GM12878 (cell line): ENCODE results near the gene ATG9A. TPM values are rescaled to one million over a fixed set of nuclear protein-coding genes. Genes with fewer than 3 reads are reported as not detected.

Experiments used
- BCLAF1 ChIP-seq: fragments of 450-650 bp; IDR thresholded peaks from 2 replicates; pipeline ENCODE4 v1.6.1; 2017; ENCODE audit warnings: antibody characterized with exemption, mild to moderate bottlenecking, moderate library complexity
- CTCF ChIP-seq, 3 experiments: IDR thresholded peaks in 2 of 3; conservative IDR thresholded peaks in 1 of 3; 2 replicates each; pipeline ENCODE4 v1.5.1; 2011; ENCODE audit warnings: low read depth in 3 of 3, low read length in 3 of 3, mild to moderate bottlenecking in 3 of 3, control low read depth in 2 of 3, moderate library complexity in 2 of 3, inconsistent platforms in 1 of 3, mixed read lengths in 1 of 3; ENCODE audit not compliant: control insufficient read depth in 2 of 3, insufficient read depth in 1 of 3; ENCODE audit errors: extremely low read depth in 1 of 3
- ESRRA ChIP-seq: IDR thresholded peaks from 2 replicates; pipeline ENCODE4 v1.6.1; 2012; ENCODE audit warnings: mild to moderate bottlenecking, low read length, improper control_type of control experiment
- IRF4 ChIP-seq: IDR thresholded peaks from 2 replicates; pipeline ENCODE4 v1.6.1; 2011; ENCODE audit warnings: low read depth, low read length
- IRF5 ChIP-seq: fragments of 450-650 bp; IDR thresholded peaks from 2 replicates; pipeline ENCODE4 v1.6.1; 2017; ENCODE audit warnings: borderline replicate concordance
- MLLT1 ChIP-seq: fragments of 450-650 bp; IDR thresholded peaks from 2 replicates; pipeline ENCODE4 v1.6.1; 2016; ENCODE audit warnings: mild to moderate bottlenecking
- NR2F1 ChIP-seq: fragments of 450-650 bp; conservative IDR thresholded peaks from 2 replicates; pipeline ENCODE4 v1.6.1; 2017; ENCODE audit warnings: mild to moderate bottlenecking
- PAX5 ChIP-seq: IDR thresholded peaks from 2 replicates; pipeline ENCODE4 v1.6.1; 2011; ENCODE audit warnings: low read depth, low read length, borderline replicate concordance
- PKNOX1 ChIP-seq: fragments of 450-650 bp; IDR thresholded peaks from 2 replicates; pipeline ENCODE4 v1.6.1; 2016; ENCODE audit warnings: mild to moderate bottlenecking
- RAD51 ChIP-seq: fragments of 450-650 bp; IDR thresholded peaks from 2 replicates; pipeline ENCODE4 v1.6.1; 2016; ENCODE audit warnings: moderate library complexity, mild to moderate bottlenecking, inconsistent platforms
- RB1 ChIP-seq: fragments of 450-650 bp; formaldehyde crosslinking; IDR thresholded peaks from 2 replicates; pipeline ENCODE4 v1.6.1; 2017; ENCODE audit warnings: mild to moderate bottlenecking, borderline replicate concordance
- RBBP5 ChIP-seq: fragments of 200-600 bp; sonication (generic); conservative IDR thresholded peaks from 2 replicates; pipeline ENCODE4 v1.6.1; 2016
- SUZ12 ChIP-seq: fragments of 200-600 bp; sonication (generic); IDR thresholded peaks from one replicate; pipeline ENCODE4 v1.6.1; 2018; ENCODE audit warnings: antibody characterized with exemption, mild to moderate bottlenecking; ENCODE audit not compliant: unreplicated experiment
- WRNIP1 ChIP-seq: IDR thresholded peaks from 2 replicates; pipeline ENCODE4 v1.6.1; 2011; ENCODE audit warnings: low read depth, low read length, improper control_type of control experiment, borderline replicate concordance
- ZBTB11 ChIP-seq: fragments of 450-650 bp; formaldehyde crosslinking; IDR thresholded peaks from 2 replicates; pipeline ENCODE4 v1.5.0; 2022; ENCODE audit warnings: mild to moderate bottlenecking, missing genetic modification characterization
- ZNF274 ChIP-seq: IDR thresholded peaks from one replicate; pipeline ENCODE4 v1.8.0; 2011; ENCODE audit not compliant: insufficient read length, insufficient read depth
- ZNF622 ChIP-seq: fragments of 450-650 bp; IDR thresholded peaks from 2 replicates; pipeline ENCODE4 v1.6.1; 2017; ENCODE audit warnings: mild to moderate bottlenecking, inconsistent platforms
- polyA plus RNA-seq, 11 experiments: library from polyadenylated mRNA; depleted of rRNA in 4 of 11; unstranded in 6 of 11; stranded (reverse) in 5 of 11; fragments of >200 nt; fragmentation: Nextera tagmentation in 4 of 11; fragmentation: Illumina TruSeq in 1 of 11; extraction: Ambion mirVana in 4 of 11; extraction: Trizol in 1 of 11; gene quantifications; 1 replicate in 1 of 11; 2 replicates in 10 of 11; pipeline versions ENCODE4 v1.2.1 to v1.2.3, GENCODE V29; 2011 to 2016; ENCODE audit warnings: inconsistent platforms in 2 of 11, missing spikeins in 2 of 11, low read depth in 1 of 11
- total RNA-seq, 4 experiments: library from RNA; depleted of rRNA in 3 of 4; stranded (reverse); fragments of >200 nt in 3 of 4; fragmentation: Illumina TruSeq in 1 of 4; extraction: Trizol in 1 of 4; gene quantifications; 2 replicates each; pipeline versions ENCODE4 v1.2.1 to v1.2.3, GENCODE V29; 2013 to 2021

The ATG9A gene
- total and polyA plus RNA-seq, 10 of the 15 experiments (the other 5 are each of a cell fraction or from before 2014, with no cell fraction given): 0.16 to 37.5 (median 14.6) TPM; not detected in 1

- TF ChIP-seq IRF5 (0 out of 2 replicates have a peak, but pooled peaks have one; percentile 12), RAD51 (no peak), ZBTB11 (CRISPR knock-in tag) (no peak), RBBP5 (no peak), RB1 (no peak), NR2F1 (peak; percentile 84), WRNIP1 (no peak), BCLAF1 (no peak), ZNF622 (no peak), SUZ12 (no peak), PAX5 (no peak), IRF4 (no peak), ZNF274 (no peak), PKNOX1 (no peak), CTCF (IDR thresholded peaks at IDR 0.05 in 2 of 3, conservative IDR thresholded peaks at IDR 0.05 in 1 of 3; ENCODE audit: control insufficient read depth in 2 of 3, extremely low read depth in 1 of 3, insufficient read depth in 1 of 3, low read depth in 3 of 3, low read length in 3 of 3) (no peak), ESRRA (no peak), MLLT1 (peak; percentile 59; the same call in 1 of the 2 replicates)
Measured at GRCh38 chr2:219252900-219253752, 23.7 kb upstream of the ATG9A start, which contains the start of gene TUBA4B (continued).
